ENCODE results near the gene LRRC30. TPM values are rescaled to one million over a fixed set of nuclear protein-coding genes. Genes with fewer than 3 reads are reported as not detected.
"Not testable (repeated sequence)": the region's sequence is repeated elsewhere in the genome, so short reads cannot be mapped to it uniquely, and the experiment has no call there.

Gene LRRC30
- not detected for total RNA-seq
- long read RNA-seq, donor 1: 0 reads
- long read RNA-seq, donor 2: 0 reads

- intact Hi-C loops (cut with DNase I): no loop called here
- DNase-seq (ENCODE audit: low spot score): no peak
These were observed at the start of gene LRRC30 for GRCh38 chr18:7230626-7231349. Gene LRRC30, plus strand, starts transcription at chr18:7231089. Its CDS starts 50 bp downstream, at chr18:7231139.

GRCh38 chr18:7185701-7186100 lies 45.2 kb upstream of the LRRC30 start:
- intact Hi-C loops (cut with DNase I): no loop called here
- DNase-seq (ENCODE audit: low spot score): no peak

- no peak for DNase-seq (ENCODE audit: low spot score)
- intact Hi-C loops (cut with DNase I): no loop called here
These were observed 40.2 kb upstream of the LRRC30 start for GRCh38 chr18:7190547-7191156.

DNA sequence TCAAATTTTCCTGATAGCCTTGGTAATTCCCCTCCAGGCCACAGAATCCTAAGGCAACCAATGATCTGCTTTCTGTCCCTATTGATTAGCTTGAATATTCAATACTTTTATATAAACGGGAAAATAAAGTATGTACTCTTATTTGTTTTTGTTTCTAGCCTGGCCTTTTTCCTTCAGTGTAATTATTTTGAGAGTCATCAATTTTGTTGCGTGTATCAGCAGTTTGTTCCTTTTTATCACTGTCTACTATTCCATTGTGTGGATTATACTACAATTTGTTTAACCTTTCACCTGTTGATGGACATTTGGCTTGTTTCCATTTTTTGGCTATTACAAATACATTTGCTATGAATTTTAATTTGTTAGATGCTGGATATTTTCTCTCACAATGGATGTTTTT lies 39.2 kb upstream of the LRRC30 start:
- no peak for DNase-seq (ENCODE audit: low spot score)
- intact Hi-C loops (cut with DNase I): no loop called here

DNA sequence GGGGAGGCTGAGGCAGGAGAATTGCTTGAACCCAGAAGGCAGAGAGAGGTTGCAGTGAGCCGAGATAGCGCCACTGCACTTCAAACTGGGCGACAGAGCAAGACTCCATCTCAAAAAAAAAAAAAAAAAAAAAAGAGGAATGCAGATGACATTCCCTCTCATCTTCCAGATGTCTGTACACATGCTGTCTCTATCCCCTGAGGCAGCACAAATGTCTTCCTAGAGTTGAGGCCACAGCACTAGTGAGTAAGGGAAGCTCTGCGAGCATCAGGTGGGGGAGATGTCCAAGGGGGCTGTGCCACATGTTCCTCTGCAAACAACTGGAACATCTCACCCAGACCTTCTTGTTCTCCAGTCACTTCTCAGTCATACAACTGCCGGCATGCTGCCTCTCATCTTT lies 35.6 kb upstream of the LRRC30 start:
- intact Hi-C loops (cut with DNase I): no loop called here

DNA sequence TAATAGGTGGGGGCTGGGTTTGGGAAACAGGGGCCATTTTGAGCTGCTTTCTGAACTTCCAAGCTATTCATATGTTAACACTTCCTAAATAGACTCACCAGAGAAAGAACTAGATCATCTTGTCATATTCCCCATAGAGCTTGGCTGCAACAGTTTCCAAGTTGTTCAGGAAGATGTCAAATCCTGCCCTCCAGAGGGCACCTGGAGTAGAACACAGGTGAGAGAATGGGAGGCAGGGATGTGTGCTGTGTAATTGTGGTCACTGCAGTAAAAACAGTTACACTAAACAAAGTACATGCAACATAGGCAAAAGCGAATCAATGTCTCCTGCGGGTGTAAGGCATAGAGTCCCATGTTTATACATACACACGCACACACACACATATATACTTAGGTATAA lies 34.5 kb upstream of the LRRC30 start:
- no peak for DNase-seq (ENCODE audit: low spot score)
- intact Hi-C loops (cut with DNase I): no loop called here

More for the DNA sequence above, 35.6 kb upstream of the LRRC30 start:
- no peak for DNase-seq (ENCODE audit: low spot score)

GRCh38 chr18:7197854-7198253 lies 33.0 kb upstream of the LRRC30 start:
- DNase-seq (ENCODE audit: low spot score): no peak
- intact Hi-C loops (cut with DNase I): no loop called here

DNA sequence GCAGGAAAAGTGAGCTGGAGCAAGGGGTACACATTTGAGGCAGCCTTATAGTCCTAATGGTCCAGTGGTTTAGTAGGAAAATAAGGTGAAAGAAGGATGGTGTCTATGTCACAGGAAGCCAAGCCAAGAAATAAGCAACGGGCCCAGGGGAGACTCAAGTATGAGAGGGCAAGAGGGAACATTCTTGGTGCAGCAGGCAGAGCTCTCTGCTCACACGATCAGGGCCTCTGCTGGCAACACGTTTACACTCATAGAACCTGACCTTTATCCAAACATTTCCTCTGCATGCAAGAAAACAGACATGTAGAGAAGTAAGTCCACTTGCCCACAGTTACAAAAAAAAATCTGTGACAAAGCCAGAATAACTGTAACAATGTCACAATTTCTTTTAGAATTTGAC lies 32.6 kb upstream of the LRRC30 start:
- no peak for DNase-seq (ENCODE audit: low spot score)
- intact Hi-C loops (cut with DNase I): no loop called here

GRCh38 chr18:7201096-7201495 lies 29.8 kb upstream of the LRRC30 start:
- no peak for DNase-seq (ENCODE audit: low spot score)
- intact Hi-C loops (cut with DNase I): no loop called here

DNA sequence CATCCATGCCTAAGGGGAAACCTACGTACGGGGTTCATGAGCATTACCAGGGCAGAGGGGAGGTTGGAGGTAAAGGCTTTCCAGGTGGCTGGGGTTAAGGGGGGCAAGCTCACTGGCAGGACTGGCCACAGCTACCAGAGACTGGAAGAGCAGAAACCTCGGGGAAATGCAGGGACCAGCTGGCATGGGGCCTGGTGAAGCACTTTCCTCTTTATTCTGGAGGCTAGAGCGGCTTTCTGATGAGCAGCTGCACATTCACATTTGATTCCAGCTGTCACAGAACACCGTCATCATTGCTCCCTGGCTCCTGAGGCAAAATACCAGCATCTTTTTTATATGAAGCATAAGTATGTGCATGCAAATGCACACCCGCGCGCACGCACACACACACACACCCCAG lies 28.7 kb upstream of the LRRC30 start:
- DNase-seq (ENCODE audit: low spot score): no peak
- intact Hi-C loops (cut with DNase I): no loop called here

DNA sequence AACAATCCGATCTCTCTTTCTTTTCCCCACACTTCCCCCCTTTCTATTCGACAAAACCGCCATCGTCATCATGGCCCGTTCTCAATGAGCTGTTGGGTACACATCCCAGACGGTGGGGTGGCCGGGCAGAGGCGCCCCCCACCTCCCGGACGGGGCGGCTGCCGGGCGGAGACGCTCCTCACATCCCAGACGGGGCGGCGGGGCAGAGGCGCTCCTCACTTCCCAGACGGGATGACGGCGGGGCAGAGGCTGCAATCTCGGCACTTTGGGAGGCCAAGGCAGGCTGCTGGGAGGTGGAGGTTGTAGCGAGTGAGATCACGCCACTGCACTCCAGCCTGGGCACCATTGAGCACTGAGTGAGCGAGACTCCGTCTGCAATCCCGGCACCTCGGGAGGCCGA lies 27.3 kb upstream of the LRRC30 start:
- DNase-seq (ENCODE audit: low spot score); intact Hi-C loops (cut with DNase I): not testable (repeated sequence)

DNA sequence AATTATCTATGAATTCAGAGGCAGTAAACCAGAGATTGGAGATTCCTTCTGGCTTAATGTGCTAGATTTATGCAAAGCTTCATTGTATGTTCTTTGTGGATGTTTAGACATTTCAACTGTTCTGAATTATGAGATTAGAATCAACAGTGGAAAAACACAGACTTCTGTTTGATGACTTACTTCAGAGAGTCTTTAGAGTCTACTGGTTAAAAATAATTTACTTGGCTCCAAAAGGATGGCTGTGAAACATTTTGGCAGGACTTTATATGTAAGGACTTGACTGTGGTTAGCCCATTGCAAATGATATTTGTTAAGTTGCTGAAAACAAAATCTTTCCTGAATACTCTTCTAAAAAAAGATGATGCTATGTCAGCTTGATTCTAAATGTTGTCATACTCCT lies 25.5 kb upstream of the LRRC30 start:
- no peak for DNase-seq (ENCODE audit: low spot score)
- intact Hi-C loops (cut with DNase I): no loop called here

GRCh38 chr18:7206217-7206616 lies 24.7 kb upstream of the LRRC30 start:
- intact Hi-C loops (cut with DNase I): no loop called here

GRCh38 chr18:7207366-7207915 lies 23.4 kb upstream of the LRRC30 start:
- intact Hi-C loops (cut with DNase I): no loop called here
- DNase-seq (ENCODE audit: low spot score): no peak

More at GRCh38 chr18:7206217-7206616, 24.7 kb upstream of the LRRC30 start:
- DNase-seq (ENCODE audit: low spot score): no peak

DNA sequence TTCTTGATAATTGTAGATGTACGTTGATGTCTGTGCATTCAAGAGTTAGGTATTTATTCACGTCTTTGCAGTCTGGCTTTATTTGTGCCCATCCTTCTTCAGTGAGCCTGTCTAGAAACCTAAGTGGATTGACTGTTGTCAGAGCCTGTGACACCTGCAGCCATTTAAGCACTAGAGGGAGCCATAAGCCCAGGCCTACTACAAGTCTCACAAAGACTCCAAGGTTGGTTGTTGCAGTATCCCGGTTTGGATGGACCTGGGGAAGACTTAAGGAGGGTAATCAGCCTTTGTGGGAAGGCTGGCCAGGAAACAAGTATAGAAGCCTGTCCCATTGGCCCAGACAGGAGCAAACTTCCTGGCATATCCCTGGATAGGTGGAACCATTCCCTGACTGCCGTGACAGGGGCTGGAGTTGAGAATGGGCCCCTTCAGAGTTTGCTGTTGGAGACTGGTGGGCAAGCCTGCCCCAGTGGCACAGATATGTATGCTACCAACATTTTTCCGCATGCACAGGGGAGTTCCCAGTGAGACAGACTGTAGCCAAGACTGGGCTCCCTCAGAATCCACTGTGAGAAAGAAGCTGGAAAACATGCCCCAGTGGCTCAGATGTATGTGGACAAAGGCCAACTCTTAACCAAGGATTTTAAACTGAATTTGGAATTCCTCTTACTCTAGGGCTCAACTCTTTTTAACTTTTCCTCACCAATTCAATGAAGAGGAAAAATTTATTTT lies 9.3 kb upstream of the LRRC30 start:
- intact Hi-C loops (cut with DNase I): no loop called here
- no peak for DNase-seq (ENCODE audit: low spot score)

- no peak for DNase-seq (ENCODE audit: low spot score)
- intact Hi-C loops (cut with DNase I): no loop called here
These were observed 6.7 kb upstream of the LRRC30 start for GRCh38 chr18:7224198-7224597.

GRCh38 chr18:7232218-7232617 lies 1.3 kb downstream of the LRRC30 start:
- no peak for DNase-seq (ENCODE audit: low spot score)
- intact Hi-C loops (cut with DNase I): loop anchor here in 1 of 2 donors (1.0 kb wide), 1 partner anchor 20 kb away; no protein-coding TSS in a partner anchor

- intact Hi-C loops (cut with DNase I): no loop called here
- DNase-seq (ENCODE audit: low spot score): no peak
These were observed 2.4 kb downstream of the LRRC30 start for GRCh38 chr18:7233134-7233810.

- no peak for DNase-seq (ENCODE audit: low spot score)
- intact Hi-C loops (cut with DNase I): no loop called here
These were observed 3.2 kb downstream of the LRRC30 start for GRCh38 chr18:7234091-7234490.

DNA sequence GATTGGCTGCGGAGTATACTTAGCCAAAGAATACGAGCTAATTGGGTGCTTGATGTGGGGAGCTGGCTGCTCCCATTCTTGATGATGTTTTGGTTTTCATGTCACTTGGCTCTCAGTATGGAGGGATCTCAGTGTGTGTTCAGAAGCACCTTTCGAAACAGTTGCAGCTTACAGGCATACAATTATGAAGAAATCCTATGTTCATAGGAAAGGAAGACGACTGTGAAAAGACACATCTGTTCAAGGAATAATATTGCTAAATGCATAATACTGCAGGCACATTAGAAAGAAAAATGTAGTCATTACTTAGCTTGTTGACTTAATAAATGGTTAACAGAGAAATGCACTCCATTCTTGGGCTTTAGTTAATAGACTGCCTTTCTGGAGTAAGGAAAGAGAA lies 4.1 kb downstream of the LRRC30 start:
- intact Hi-C loops (cut with DNase I): no loop called here
- DNase-seq (ENCODE audit: low spot score): no peak

Data from posterior vena cava (tissue), 2 donors.